ENCODE measurements around the gene ITGB1BP2.
"Not testable (repeated sequence)": the region's sequence is repeated elsewhere in the genome, so short reads cannot be mapped to it uniquely, and the experiment has no call there.

The ITGB1BP2 gene

DNA sequence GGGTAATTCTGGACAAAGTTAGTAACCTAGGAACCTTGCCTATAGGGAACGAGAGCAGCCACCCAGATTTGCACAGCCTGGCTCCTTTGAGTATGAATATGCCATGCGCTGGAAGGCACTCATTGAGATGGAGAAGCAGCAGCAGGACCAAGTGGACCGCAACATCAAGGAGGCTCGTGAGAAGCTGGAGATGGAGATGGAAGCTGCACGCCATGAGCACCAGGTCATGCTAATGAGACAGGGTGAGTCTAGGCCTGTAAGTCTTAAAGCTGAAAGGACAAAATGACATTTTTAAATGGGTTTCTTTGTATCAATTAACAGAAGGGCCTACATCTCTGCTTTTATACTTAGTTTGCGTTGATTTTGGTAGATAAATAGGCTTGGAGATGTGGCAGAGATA lies 4.7 kb upstream of the ITGB1BP2 start:
- Histone ChIP-seq H2BK15ac (ENCODE audit: low read depth, poor library complexity, severe bottlenecking) (no peak overlapping the region), H3K9ac (ENCODE audit: low read length) (no peak overlapping the region), H3K36me3 (ENCODE audit: control insufficient read depth in 1 of 2, insufficient read depth in 2 of 2, low read depth in 1 of 2, low read length in 2 of 2) (peaks cover 43 to 78% of the 10 kb centered on the region in 2 experiments), H3K79me1 (replicated peaks; ENCODE audit: low read length, poor library complexity, severe bottlenecking) (peaks cover 1% of the 10 kb centered on the region), H4K91ac (ENCODE audit: low read length) (no peak overlapping the region), H2BK12ac (ENCODE audit: low read length in 2 of 2) (no peak overlapping the region), H3K4me1 (ENCODE audit: control insufficient read depth, insufficient read depth, low read depth, low read length) (peaks cover 6% of the 10 kb centered on the region), H2BK5ac (ENCODE audit: low read depth, low read length, poor library complexity, severe bottlenecking) (no peak overlapping the region), H3K9me3 (ENCODE audit: control insufficient read depth, low read length) (no peaks in the 10 kb centered on the region), H3K4ac (ENCODE audit: low read depth in 1 of 2, low read length in 2 of 2) (no peak overlapping the region), H4K8ac (ENCODE audit: low read length) (no peak overlapping the region), H3K4me2 (ENCODE audit: low read length, poor library complexity, severe bottlenecking) (no peak overlapping the region), H2AFZ (ENCODE audit: low read depth, low read length) (no peak overlapping the region), H3K4me3 (ENCODE audit: insufficient read depth in 1 of 2, low read depth in 1 of 2, low read length in 2 of 2) (no peak overlapping the region), H2AK5ac (ENCODE audit: low read length, severe bottlenecking) (no peak overlapping the region), H3K27ac (ENCODE audit: low read length, poor library complexity, severe bottlenecking) (no peak overlapping the region), H3K23ac (ENCODE audit: low read length in 2 of 2) (no peak overlapping the region), H3K27me3 (ENCODE audit: control insufficient read depth in 1 of 2, insufficient read depth in 1 of 2, low read length in 2 of 2) (no peaks in the 10 kb centered on the region), H3K14ac (ENCODE audit: low read length in 2 of 2) (no peak overlapping the region), H3K18ac (ENCODE audit: low read depth in 1 of 2, low read length in 2 of 2) (no peak overlapping the region), H2BK120ac (ENCODE audit: low read depth, low read length) (no peak overlapping the region)
- DNase-seq: no peak
- over 99% methylated on average over 6 of the region's 6 CpGs for WGBS

DNA sequence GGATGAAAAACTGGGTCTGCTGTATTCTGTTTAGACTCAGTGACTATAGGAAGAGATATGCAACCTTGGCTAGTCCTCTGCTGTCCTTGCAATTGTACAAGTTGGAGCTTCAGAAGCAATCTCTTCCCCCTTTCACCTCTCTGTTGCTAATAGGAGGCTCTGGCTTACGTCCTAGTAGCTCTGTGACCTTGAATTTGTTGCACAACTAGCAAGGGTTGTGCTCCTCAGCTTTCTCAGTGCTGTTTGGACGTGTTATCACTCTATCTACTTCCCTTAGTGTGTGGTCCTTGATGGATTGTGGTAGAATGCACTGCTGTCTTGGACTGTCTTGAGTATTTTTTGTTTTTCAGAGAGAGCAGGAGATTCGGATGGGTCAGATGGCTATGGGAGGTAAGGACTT lies 3.4 kb upstream of the ITGB1BP2 start:
- Histone ChIP-seq H4K8ac (ENCODE audit: low read length) (no peak overlapping the region), H2BK12ac (ENCODE audit: low read length in 2 of 2) (no peak overlapping the region)
- 84% methylated on average over 3 of the region's 3 CpGs for WGBS

DNA sequence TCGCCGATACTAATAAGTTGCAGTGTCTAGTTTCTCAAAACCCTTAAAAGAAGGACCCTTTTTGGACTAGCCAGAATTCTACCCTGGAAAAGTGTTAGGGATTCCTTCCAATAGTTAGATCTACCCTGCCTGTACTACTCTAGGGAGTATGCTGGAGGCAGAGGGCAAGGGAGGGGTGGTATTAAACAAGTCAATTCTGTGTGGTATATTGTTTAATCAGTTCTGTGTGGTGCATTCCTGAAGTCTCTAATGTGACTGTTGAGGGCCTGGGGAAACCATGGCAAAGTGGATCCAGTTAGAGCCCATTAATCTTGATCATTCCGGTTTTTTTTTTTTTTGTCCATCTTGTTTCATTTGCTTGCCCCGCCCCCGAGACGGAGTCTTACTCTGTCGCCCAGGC lies 1.5 kb upstream of the ITGB1BP2 start:
- 87% methylated on average over 7 of the region's 7 CpGs for WGBS

More for the DNA sequence above, 3.4 kb upstream of the ITGB1BP2 start:
- Histone ChIP-seq H3K4me3 (ENCODE audit: insufficient read depth in 1 of 2, low read depth in 1 of 2, low read length in 2 of 2) (no peak overlapping the region), H3K27me3 (ENCODE audit: control insufficient read depth in 1 of 2, insufficient read depth in 1 of 2, low read length in 2 of 2) (no peaks in the 10 kb centered on the region), H3K4me2 (ENCODE audit: low read length, poor library complexity, severe bottlenecking) (no peak overlapping the region), H3K9me3 (ENCODE audit: control insufficient read depth, low read length) (no peaks in the 10 kb centered on the region), H3K9ac (ENCODE audit: low read length) (no peak overlapping the region), H3K14ac (ENCODE audit: low read length in 2 of 2) (no peak overlapping the region), H3K79me1 (replicated peaks; ENCODE audit: low read length, poor library complexity, severe bottlenecking) (peaks cover 1% of the 10 kb centered on the region), H3K4me1 (ENCODE audit: control insufficient read depth, insufficient read depth, low read depth, low read length) (peaks cover 3% of the 10 kb centered on the region), H2BK120ac (ENCODE audit: low read depth, low read length) (no peak overlapping the region), H3K4ac (ENCODE audit: low read depth in 1 of 2, low read length in 2 of 2) (no peak overlapping the region), H3K27ac (ENCODE audit: low read length, poor library complexity, severe bottlenecking) (no peak overlapping the region), H2AK5ac (ENCODE audit: low read length, severe bottlenecking) (no peak overlapping the region), H2AFZ (ENCODE audit: low read depth, low read length) (no peak overlapping the region), H3K18ac (ENCODE audit: low read depth in 1 of 2, low read length in 2 of 2) (no peak overlapping the region), H3K23ac (ENCODE audit: low read length in 2 of 2) (no peak overlapping the region), H4K91ac (ENCODE audit: low read length) (no peak overlapping the region), H2BK5ac (ENCODE audit: low read depth, low read length, poor library complexity, severe bottlenecking) (no peak overlapping the region), H3K36me3 (ENCODE audit: control insufficient read depth in 1 of 2, insufficient read depth in 2 of 2, low read depth in 1 of 2, low read length in 2 of 2) (peaks cover 43 to 66% of the 10 kb centered on the region in 2 experiments), H2BK15ac (ENCODE audit: low read depth, poor library complexity, severe bottlenecking) (no peak overlapping the region)
- DNase-seq: peak; percentile 28

GRCh38 chrX:71300495-71300894 lies 1.1 kb upstream of the ITGB1BP2 start:
- H3K4me3 ChIP-seq (ENCODE audit: insufficient read depth in 1 of 2, low read depth in 1 of 2, low read length in 2 of 2); H3K27ac ChIP-seq (ENCODE audit: low read length, poor library complexity, severe bottlenecking); H3K79me1 ChIP-seq (replicated peaks; ENCODE audit: low read length, poor library complexity, severe bottlenecking); H3K18ac ChIP-seq (ENCODE audit: low read depth in 1 of 2, low read length in 2 of 2); H3K9me3 ChIP-seq (ENCODE audit: control insufficient read depth, low read length); H4K91ac ChIP-seq (ENCODE audit: low read length); H2AFZ ChIP-seq (ENCODE audit: low read depth, low read length); H2BK5ac ChIP-seq (ENCODE audit: low read depth, low read length, poor library complexity, severe bottlenecking); H2BK12ac ChIP-seq (ENCODE audit: low read length in 2 of 2); H3K4me2 ChIP-seq (ENCODE audit: low read length, poor library complexity, severe bottlenecking); H3K9ac ChIP-seq (ENCODE audit: low read length); H3K27me3 ChIP-seq (ENCODE audit: control insufficient read depth in 1 of 2, insufficient read depth in 1 of 2, low read length in 2 of 2); H3K14ac ChIP-seq (ENCODE audit: low read length in 2 of 2); H3K4ac ChIP-seq (ENCODE audit: low read depth in 1 of 2, low read length in 2 of 2); H4K8ac ChIP-seq (ENCODE audit: low read length); DNase-seq; H2BK15ac ChIP-seq (ENCODE audit: low read depth, poor library complexity, severe bottlenecking); H2AK5ac ChIP-seq (ENCODE audit: low read length, severe bottlenecking); H2BK120ac ChIP-seq (ENCODE audit: low read depth, low read length); H3K4me1 ChIP-seq (ENCODE audit: control insufficient read depth, insufficient read depth, low read depth, low read length); H3K23ac ChIP-seq (ENCODE audit: low read length in 2 of 2): not testable (repeated sequence)
- peaks cover 28 to 55% of the 10 kb centered on the region in 2 experiments for H3K36me3 ChIP-seq (ENCODE audit: control insufficient read depth in 1 of 2, insufficient read depth in 2 of 2, low read depth in 1 of 2, low read length in 2 of 2)
- 94% methylated on average over 4 of the region's 7 CpGs for WGBS

More for the DNA sequence above, 1.5 kb upstream of the ITGB1BP2 start:
- not testable (repeated sequence) for H2BK120ac ChIP-seq (ENCODE audit: low read depth, low read length); H3K18ac ChIP-seq (ENCODE audit: low read depth in 1 of 2, low read length in 2 of 2); H3K4me3 ChIP-seq (ENCODE audit: insufficient read depth in 1 of 2, low read depth in 1 of 2, low read length in 2 of 2); H4K91ac ChIP-seq (ENCODE audit: low read length); H2AFZ ChIP-seq (ENCODE audit: low read depth, low read length); H3K14ac ChIP-seq (ENCODE audit: low read length in 2 of 2); H4K8ac ChIP-seq (ENCODE audit: low read length); H3K27me3 ChIP-seq (ENCODE audit: control insufficient read depth in 1 of 2, insufficient read depth in 1 of 2, low read length in 2 of 2); H2AK5ac ChIP-seq (ENCODE audit: low read length, severe bottlenecking); DNase-seq; H3K27ac ChIP-seq (ENCODE audit: low read length, poor library complexity, severe bottlenecking); H3K4me1 ChIP-seq (ENCODE audit: control insufficient read depth, insufficient read depth, low read depth, low read length); H2BK5ac ChIP-seq (ENCODE audit: low read depth, low read length, poor library complexity, severe bottlenecking); H3K4ac ChIP-seq (ENCODE audit: low read depth in 1 of 2, low read length in 2 of 2); H3K9ac ChIP-seq (ENCODE audit: low read length); H2BK12ac ChIP-seq (ENCODE audit: low read length in 2 of 2); H3K79me1 ChIP-seq (replicated peaks; ENCODE audit: low read length, poor library complexity, severe bottlenecking); H3K23ac ChIP-seq (ENCODE audit: low read length in 2 of 2); H3K9me3 ChIP-seq (ENCODE audit: control insufficient read depth, low read length); H2BK15ac ChIP-seq (ENCODE audit: low read depth, poor library complexity, severe bottlenecking); H3K4me2 ChIP-seq (ENCODE audit: low read length, poor library complexity, severe bottlenecking)
- H3K36me3 ChIP-seq (ENCODE audit: control insufficient read depth in 1 of 2, insufficient read depth in 2 of 2, low read depth in 1 of 2, low read length in 2 of 2): peaks cover 32 to 57% of the 10 kb centered on the region in 2 experiments

Data from mesenchymal stem cell (in vitro differentiated cells and primary cell).